ENCODE data around the gene ETS2. TPM values are rescaled to one million over a fixed set of nuclear protein-coding genes. Genes with fewer than 3 reads are reported as not detected.

Gene ETS2
- total and polyA plus RNA-seq, 2 of the 8 experiments (the other 6 are each of a cell fraction or from before 2014, with no cell fraction given): 11.0 to 45.1 TPM

- Histone ChIP-seq H3K27me3 (replicated peaks in 1 of 4; ENCODE audit: control insufficient read depth in 3 of 4, extremely low read depth in 1 of 4, insufficient read depth in 3 of 4, low read length in 3 of 4) (no peaks in the 10 kb centered on the region), H4K91ac (replicated peaks; ENCODE audit: insufficient read length, low read length) (no peak overlapping the region), H2BK120ac (replicated peaks; ENCODE audit: low read depth, low read length) (no peak overlapping the region), H3K79me1 (ENCODE audit: low read depth, low read length) (no peaks in the 10 kb centered on the region), H3K36me3 (ENCODE audit: control insufficient read depth in 2 of 4, insufficient read depth in 4 of 4, low read length in 3 of 4) (peaks cover 14 to 37% (median 32%) of the 10 kb centered on the region in 4 experiments), H4K20me1 (replicated peaks in 1 of 2; ENCODE audit: control insufficient read depth in 1 of 2, insufficient read depth in 2 of 2, low read length in 2 of 2) (peaks cover 0 to 10% of the 10 kb centered on the region in 2 experiments), H3K4me3 (ENCODE audit: extremely low read depth in 1 of 4, insufficient read depth in 2 of 4, low read depth in 3 of 4, low read length in 4 of 4) (no peak overlapping the region), H3K4ac (replicated peaks; ENCODE audit: insufficient read length, low read depth, low read length) (no peak overlapping the region), H2BK5ac (ENCODE audit: low read depth, low read length) (no peak overlapping the region), H3K4me2 (ENCODE audit: insufficient read depth in 1 of 2, low read depth in 2 of 2, low read length in 2 of 2) (no peak overlapping the region), H4K5ac (ENCODE audit: insufficient read length, low read depth, low read length) (no peak overlapping the region), H3K9ac (replicated peaks in 1 of 4; ENCODE audit: extremely low read depth in 1 of 4, low read depth in 3 of 4, low read length in 3 of 4) (no peak overlapping the region), H3K23me2 (ENCODE audit: low read depth, low read length) (no peaks in the 10 kb centered on the region), H3K56ac (replicated peaks; ENCODE audit: insufficient read length, low read depth, low read length) (no peak overlapping the region), H3K14ac (ENCODE audit: insufficient read length) (no peak overlapping the region), H3K4me1 (replicated peaks in 1 of 4; ENCODE audit: control insufficient read depth in 3 of 4, insufficient read depth in 4 of 4, low read length in 3 of 4) (no peaks in the 10 kb centered on the region), H2BK20ac (ENCODE audit: low read length) (no peak overlapping the region), H2BK12ac (ENCODE audit: low read depth, low read length) (no peak overlapping the region), H2AFZ (ENCODE audit: low read length) (no peak overlapping the region), H2BK15ac (ENCODE audit: low read length) (no peak overlapping the region), H3K27ac (ENCODE audit: low read depth, low read length) (no peak overlapping the region), H3K79me2 (ENCODE audit: control insufficient read depth in 1 of 2, insufficient read depth in 2 of 2, low read length in 2 of 2) (no peaks in the 10 kb centered on the region), H3K18ac (ENCODE audit: extremely low read depth, low read length) (no peak overlapping the region), H3K23ac (ENCODE audit: insufficient read length) (no peak overlapping the region), H3K9me3 (ENCODE audit: insufficient read depth in 2 of 2, low read depth in 1 of 2, low read length in 1 of 2) (no peaks in the 10 kb centered on the region), H2AK5ac (ENCODE audit: low read depth, low read length) (no peak overlapping the region), H4K8ac (ENCODE audit: extremely low read depth, insufficient read depth, low read length) (no peak overlapping the region)
- CTCF ChIA-PET (ENCODE audit: partially characterized antibody): interaction anchor here (1.6 kb wide), 1 partner anchor 261 kb away, joined by 4 read pairs; no protein-coding TSS in a partner anchor
- FAIRE-seq: no peak
- no peak for DNase-seq (ENCODE audit: low read depth in 1 of 2, low spot score in 2 of 2)
- 99% methylated on average over 4 of the region's 4 CpGs; no CpG with 5 or more reads in 1 of the 2 experiments for WGBS, 2 experiments (ENCODE audit: extremely low coverage in 1 of 2, insufficient coverage in 1 of 2, insufficient read length in 1 of 2, insufficient replicate concordance in 2 of 2, low coverage in 1 of 2, low lambda C conversion rate in 2 of 2, missing lambda C conversion rate in 1 of 2)
- POLR2A ChIA-PET (ENCODE audit: partially characterized antibody): no interaction called here
- no peak for TF ChIP-seq POLR2A (IDR thresholded peaks at IDR 0.05; ENCODE audit: control extremely low read depth in 1 of 2, low read depth in 2 of 2, low read length in 2 of 2)
- no peak for TF ChIP-seq NRF1 (IDR thresholded peaks at IDR 0.05; ENCODE audit: low read depth, low read length)
- TF ChIP-seq EGR1 (IDR thresholded peaks at IDR 0.05; ENCODE audit: borderline replicate concordance, low read depth, low read length): no peak
Observed at GRCh38 chr21:38825269-38825668, 19.5 kb downstream of the ETS2 start.
